GM19043 (cell line): ENCODE results near the gene EP400.
"Not testable (repeated sequence)": the region's sequence is repeated elsewhere in the genome, so short reads cannot be mapped to it uniquely, and the experiment has no call there.

Experiments
- ATAC-seq: cut with Tn5 transposase; IDR thresholded peaks from one replicate; pipeline ENCODE4 v1.9.1; 2021; ENCODE audit warnings: low read depth; ENCODE audit not compliant: unreplicated experiment

The EP400 gene

DNA sequence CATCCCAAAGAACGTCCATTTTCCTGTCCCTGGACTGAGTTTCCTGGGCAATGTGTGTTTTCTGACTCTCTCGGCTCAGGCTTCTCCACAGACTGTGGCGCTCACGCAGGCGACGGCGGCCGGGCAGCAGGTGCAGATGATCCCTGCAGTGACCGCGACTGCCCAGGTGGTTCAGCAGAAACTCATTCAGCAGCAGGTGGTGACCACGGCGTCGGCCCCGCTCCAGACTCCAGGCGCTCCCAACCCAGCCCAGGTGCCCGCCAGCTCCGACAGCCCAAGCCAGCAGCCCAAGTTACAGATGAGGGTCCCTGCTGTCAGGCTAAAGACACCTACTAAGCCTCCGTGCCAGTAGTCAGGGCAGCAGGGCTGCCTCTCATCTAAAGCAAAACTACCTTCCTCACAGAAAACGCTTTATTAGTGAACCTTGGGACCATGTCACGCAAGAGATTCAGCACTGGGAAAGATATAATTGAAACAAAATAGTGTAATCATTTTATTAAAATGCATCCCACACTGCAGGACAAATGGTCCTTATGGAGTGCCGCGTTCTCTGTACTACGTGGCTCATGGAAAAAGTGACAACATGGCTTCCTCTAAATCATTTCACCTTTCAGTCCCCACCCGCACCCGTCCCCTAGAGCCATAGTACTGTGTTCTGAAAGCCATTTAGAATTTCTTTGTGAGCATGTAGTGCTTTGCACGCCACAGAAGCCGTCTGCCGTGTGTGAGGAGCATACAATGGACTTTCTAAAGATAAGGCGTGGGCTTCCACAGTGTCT, 127.8 kb downstream of the EP400 start:
- ATAC-seq, result no peak

DNA sequence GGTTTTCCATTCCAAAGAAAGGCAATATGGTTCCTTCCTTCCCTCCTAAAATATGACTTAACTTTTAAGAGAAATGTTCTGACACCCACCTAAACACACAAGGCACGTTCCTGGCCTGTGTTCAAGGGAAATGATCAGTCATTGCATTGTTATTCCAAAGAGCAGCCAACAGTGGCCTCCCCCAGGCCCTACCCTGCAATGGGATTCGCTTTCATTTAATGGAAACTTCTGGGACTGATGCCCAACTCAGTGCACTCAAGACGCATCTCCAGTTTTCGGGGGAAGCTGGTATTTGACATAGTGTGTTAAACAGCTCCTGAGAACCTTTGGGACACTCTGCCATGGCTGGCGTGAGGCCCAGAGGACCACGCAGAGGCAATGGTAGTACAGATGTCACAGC, 128.4 kb downstream of the EP400 start:
- no peak for ATAC-seq

DNA sequence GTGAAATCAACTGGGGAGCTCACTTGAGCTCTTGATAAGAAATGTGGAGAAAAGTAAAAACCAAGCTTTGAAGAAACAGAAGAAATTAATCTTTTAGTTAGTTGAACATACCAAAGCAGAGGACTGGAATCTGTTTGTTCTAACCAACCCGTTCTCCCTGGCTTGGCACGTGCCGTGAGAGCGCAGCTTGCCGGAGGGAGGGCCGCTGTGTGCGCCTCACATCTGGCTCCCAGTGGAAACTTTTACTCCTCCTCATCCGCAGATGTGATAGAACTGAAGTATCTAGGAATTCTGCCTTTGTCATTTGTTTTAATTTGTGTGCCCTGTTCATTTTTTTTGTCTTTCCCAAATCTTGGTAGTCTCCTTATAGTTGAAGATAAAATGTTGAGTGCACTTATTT, 129.5 kb downstream of the EP400 start:
- ATAC-seq, result no peak

DNA sequence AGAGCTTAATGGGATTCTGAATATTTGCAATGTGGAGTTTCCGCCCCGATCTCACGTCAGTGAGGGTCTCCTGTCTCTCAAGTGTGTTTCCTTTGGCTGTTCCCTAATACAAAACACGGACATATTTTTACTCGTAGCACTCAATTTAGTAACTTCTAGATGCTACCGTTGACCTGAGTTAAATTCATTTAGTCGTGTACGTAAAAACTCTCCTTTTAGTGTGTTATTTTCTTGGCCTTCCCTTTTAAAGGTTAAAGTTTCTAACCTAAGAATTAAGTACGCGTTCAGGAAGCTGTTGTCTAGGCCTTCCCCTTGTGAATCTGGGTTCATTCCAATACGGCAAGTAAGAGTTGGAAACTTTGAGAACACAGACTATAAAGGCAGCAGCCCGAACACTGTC, 130.0 kb downstream of the EP400 start:
- ATAC-seq, result no peak

DNA sequence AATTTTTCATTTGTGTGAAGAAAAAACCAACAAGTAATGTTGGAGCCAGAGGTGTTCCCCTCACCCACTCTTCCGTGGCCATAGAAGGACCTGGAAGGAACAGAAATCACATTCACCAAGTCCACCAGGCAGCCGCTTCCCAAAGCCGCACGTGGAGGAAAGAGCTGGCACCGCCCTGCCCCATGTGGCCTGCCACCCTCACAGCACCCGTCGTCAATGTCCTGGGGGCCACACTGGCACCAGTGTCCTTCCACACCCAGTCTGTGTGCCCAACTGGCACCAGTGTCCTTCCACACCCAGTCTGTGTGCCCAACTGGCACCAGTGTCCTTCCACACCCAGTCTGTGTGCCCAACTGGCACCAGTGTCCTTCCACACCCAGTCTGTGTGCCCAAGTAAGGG, 130.8 kb downstream of the EP400 start:
- ATAC-seq, result not testable (repeated sequence)

DNA sequence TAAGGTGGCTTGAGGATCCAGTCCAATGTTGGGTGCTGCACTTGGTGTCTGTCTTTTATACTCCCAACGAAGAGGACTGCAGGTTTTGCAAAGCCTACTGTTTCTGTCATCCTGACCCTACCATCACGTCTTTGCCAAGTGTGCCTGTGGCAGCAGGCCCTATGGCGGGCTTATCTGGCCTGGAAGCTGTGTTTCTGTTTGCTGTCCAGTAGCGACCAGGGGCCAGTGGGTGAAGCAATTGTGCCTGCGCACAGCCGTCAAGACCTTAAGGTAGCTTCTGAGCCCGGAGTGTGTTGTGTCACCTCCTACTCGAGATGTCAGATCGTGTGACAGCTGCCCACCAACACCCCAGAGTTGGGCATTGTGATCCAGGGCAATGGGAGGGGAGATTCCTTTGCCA, 131.7 kb downstream of the EP400 start:
- ATAC-seq, result no peak

DNA sequence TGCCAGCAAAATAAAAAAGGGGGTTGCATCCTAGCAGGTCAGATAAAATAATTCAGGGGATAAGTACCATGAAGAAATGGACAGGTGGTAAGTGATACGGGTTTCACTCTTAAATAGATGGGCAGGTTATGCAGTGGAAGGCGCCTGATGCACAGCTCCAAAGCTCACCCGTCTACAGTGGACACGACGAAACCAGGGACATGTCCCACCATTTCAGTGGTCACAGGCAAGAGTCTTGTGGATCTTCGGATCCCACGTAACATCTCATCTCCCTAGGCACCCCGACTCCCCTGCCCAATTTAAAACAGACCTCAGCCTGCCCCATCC, 133.8 kb downstream of the EP400 start:
- ATAC-seq, result no peak

DNA sequence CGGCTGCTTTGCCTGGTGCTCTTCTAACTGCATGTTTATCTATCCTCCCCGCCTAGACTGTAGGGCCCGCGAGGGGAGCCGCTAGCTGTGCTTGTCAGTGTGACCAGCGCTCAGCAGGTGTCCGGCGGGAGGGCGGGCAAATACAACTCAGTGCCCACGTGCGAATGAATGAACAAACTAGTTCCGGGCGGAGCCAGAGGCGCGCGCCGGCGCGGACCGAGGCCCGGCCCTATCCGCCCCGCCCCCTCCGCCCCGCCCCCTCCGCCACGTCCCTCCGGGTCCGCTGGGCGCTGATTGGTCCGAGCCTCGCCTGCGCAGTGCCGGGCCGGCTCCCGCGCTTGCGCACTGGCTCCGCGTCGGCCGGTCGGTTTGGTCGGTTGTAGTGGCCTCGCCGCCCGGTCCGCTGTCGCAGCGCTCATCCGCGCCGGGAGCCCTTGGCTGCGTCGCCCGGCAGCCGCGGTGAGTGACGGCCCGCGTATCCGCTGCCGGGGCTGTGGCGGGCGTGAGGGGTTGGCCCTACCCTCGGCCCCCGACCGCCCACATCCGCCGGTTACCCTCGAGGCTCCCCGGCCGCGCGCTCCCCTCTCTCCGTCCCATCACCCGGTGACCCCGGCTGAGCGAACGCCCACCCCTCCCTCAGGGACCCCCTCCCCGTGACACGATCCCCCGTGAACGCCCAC, 134.3 kb downstream of the EP400 start:
- ATAC-seq, result peak; percentile 82

DNA sequence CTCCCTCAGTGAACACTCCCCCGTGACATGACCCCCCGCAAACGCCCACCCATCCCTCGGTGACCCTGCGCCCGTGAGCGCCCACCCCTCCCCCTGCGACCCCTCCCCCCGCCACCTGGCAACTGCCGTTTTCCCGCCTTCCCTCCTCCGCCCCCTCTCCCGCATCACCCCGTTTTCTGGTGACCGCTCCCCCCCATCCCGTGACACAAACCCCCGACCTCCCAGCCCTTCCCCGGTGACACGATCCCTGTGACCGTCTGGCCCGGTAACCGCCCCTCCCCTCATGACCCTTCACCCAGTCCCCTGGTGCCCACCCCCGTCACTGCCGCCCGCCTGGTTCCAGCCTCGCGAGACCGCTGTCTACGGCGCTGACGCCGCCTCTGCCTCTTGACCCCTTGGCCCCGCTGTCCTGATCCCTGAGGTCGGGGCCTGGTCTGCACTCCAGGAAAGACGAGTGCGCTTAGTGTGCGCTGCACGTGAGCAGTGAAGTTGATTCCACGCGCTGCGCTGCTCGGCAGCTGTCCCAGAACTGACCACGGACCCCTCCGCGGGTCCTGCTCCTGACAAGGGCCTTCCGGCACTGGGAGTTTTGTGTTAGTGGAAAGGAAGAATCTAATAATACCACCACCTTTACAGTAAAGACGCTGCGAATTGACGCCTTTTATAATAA, 135.0 kb downstream of the EP400 start:
- ATAC-seq, result no peak

DNA sequence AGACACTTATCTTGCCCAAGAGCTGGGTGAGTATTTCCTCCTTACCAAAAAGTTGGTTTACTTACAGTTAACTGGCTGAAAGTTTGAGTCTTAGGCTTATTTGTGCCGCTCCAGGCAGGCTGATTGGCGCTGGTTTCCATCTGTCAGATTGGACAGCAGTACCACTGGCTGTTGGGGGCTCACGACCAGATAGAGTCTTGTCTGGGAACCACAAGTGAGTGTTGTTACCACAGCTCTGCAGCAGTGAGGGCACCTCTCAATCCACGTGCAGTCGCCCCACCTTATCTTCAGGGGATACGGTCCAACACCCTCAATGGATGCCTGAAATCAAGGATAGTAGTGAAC, 135.5 kb downstream of the EP400 start:
- no peak for ATAC-seq

DNA sequence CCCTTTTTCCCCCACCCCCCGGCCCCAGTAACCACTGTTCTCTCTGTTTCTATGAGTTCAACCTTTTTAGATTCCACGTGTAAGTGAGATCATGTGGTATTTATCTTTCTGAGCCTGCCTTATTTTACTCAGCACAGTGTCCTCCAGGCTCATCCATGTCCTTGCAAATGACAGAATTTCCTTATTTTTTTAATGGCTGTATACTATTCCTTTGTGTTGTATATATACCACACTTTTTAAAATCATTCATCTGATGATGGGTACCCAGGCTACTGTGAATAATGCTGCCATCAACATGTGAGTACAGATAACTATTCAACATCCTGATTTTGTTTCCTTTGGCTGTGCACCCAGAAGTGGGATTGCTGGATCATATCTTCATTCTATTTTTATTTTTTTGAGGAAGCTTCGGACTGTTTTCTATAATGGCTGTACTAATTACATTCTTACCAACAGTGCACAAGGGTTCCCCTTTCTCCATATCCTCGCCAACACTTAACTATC, 139.7 kb downstream of the EP400 start:
- ATAC-seq, result no peak

DNA sequence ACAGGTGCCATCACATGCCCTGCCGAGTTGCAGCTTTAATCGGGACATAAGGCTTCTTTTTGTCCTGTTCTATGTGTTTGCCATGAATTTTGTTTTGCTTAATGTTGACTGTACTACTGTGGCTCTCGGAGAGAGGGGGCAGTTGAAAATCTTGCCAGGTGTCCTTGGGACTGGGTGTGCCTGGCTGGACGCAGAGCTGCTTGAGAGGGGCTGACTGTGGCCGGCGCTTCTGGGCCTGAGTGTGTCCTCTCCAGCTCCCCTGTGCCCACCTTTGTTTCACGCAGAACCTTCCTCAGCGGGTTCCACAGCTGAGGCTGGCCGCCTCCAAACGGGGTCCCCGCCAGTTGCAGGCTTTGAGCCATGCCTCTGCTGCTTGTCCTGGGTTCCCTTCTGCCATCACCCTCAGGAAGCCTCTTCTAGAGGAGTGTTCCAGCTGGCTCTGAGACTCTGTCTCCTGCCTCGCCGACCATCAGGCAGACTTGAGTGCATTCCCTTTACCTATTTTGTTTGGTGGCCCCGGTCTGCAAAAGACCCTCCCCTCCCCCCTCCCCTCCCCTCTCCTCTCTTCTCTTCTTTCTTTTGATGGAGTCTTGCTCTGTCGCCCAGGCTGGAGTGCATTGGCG, 144.6 kb downstream of the EP400 start:
- no peak for ATAC-seq

DNA sequence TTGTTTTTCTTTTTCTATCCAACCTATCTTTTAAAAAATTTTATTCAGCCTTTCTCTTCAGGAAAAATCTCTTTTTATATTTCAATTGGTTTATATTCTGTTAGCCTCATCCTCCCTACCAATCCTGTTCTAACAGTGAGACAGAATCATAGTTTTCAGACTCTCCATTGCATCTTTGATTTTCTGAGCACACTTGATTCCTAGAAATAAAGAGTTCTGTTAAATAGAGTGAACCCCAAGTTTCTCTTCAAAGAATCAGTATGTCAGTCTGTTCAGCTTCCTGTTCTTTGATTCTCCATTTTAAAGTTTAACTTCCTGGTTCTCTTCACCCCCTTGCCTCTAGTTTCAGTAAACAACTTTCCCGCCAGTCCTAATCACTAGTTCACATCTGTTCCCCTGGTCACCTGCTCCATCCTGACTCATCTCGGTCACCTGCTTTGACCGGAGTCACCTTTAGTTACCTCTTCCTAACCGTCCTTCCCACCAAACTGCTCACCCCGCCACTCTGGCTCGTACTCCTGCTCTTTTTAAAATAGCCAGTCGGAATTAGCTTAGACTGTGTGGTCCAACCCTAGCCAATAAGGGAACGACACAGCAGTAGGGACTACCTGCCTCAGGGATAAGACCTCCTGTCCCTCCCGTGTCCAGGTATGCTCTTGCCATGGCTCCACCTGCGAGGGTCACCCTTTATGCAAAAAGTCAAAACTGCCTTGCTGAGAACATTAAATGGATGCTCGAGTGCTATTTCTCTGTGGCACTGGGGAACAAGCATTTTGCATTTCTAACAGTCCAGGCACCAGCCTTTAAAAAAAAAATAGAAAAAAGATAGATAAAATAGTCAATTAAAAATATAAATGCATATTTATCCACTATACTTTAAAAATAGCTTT, 146.0 kb downstream of the EP400 start:
- ATAC-seq, result no peak

DNA sequence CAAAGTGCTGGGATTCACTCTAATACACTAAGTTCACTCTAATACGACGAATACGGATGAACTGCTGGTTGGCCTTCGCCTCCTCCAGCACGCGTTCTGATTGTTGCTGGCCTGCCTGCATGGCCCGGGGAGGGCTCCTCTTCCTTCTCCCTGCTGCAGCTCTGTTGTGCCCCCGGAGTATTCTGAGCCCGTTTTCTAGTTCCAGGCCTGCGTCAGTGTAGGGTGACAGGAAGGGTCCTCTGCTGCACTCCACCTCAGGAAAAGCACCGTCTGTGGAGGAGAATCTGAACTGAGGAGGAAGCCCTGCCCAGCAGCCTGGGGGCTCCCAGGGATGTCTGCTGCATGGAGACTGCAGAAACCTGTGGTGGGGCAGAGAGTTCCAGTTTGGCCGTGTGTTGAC, 150.0 kb downstream of the EP400 start:
- ATAC-seq, result no peak

DNA sequence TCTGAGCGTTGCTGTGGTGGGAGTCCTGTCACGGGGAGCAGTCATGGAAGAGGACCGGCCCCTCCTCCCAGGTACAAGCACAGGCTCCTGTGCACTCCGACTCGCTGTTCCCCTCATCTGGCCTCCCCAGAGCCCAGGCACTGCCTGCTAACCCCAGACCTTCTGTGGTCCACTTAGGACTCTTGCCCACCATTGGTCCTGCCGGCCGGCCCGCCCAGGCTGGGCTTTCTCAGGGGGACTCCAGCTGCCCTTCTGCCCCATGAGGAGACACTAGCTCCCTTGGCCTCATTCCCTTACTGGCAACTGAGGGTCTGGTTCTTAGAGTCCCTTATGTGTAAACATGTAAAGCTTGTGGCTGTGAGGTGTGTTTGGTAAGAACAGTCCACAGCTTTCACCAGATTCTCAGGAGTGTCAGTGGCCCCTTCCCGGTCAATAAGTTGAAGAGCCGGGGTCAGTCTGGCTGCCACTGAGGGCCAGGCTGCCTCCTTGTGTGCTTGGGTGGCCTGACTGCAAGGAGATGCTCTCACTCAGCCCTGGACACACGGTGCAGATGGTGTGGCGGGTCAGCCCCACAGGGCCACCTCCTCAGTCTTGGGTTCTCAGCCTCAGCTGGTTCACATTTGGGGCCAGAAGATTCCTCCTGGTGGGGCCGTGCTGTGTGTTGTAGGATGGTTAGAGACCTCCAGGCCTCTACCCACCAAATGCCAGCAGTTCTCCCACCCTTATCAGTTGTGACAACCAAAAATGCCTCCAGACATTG, 150.7 kb downstream of the EP400 start:
- ATAC-seq, result no peak

DNA sequence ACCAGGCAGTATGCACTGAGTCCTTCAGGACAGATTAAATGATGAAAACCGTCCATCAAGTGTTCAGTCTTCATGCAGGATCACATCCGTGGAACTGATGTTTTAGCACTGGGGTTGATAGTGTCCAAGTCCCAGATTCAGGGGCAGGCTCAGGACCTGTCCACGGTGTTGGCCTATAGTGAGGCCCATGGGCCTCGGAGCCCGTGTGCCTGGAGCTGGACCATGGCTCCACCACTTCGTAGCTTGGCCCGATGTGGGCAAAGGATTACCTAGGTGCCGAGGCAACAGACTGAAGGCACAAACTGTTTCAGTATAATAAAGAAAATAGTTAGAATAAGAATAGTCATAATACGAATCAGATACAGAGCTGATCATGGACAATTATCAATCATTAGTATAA, 152.6 kb downstream of the EP400 start:
- no peak for ATAC-seq

DNA sequence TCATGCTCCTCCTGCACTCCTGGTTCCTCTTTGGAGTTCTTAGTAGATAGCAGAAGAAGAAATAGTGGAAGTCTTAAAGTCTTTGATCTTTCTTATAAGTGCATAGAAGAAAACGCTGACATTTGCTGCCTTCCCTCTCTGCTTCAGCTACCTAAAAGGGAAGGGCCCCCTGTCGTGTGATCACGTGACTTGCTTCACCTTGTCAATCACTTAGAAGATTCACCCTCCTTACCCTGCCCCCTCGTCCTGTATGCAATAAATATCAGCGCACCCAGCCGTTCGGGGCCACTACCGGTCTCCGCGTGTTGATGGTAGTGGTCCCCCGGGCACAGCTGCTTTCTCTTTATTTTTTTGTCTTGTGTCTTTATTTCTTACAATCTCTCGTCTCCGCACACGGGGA, 153.3 kb downstream of the EP400 start:
- not testable (repeated sequence) for ATAC-seq

DNA sequence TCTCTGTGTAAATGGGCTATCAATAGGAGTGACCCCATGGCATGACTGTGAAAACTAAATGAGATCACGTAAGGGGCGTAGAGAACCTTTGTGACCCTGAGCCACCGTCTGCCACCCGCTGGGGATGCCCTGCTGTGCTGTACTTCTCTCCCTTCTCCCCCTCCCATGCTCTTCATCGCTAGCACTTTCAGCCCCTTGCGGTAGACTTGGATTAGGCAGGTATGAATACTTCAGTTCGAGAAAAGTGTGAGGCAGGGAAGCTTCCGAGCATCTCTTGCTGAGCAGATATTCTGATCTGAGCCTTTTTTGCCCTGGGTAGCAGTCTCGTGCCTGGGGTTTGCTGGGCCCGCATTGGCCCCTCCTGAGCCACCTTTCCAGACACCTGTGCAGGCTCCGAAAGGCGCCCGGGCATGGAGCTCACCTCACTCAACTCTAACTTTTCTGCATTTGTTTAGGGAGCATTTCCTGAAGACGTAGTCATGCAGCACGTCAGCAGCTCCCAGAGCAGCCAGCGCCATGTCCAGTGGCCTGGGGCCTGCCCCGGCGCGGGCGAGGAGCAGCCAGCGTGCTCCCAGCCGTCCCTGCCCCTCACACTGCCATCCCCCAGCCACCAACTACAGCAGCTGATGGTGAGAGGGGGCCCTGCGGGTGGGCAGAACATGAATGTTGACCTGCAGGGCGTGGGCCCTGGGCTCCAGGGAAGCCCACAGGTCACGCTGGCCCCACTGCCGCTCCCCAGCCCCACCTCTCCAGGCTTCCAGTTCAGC, 154.0 kb downstream of the EP400 start:
- no peak for ATAC-seq

DNA sequence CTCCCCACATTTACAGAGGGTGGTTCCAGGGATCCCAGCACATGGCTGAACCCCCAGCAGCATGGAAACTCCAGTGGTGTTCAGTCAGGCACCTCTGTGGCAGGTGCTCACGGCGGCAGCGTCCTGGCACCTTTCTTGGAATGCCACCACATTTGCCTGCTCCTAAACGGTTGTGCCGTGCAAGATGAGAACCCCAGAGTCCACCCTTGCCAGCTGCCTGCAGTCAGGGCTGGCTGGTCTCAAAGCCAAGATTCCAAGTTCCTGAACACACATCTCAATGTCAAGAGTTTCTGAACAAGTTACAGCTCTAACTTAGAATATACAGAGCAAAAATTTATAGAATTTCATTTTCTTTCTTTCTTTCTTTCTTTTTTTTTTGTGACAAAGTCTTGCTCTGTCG, 155.7 kb downstream of the EP400 start:
- no peak for ATAC-seq
